ACC112 (cell line): Measurements from ENCODE around the gene TRIO.

Experiments
- H2AFZ ChIP-seq: fragments of 200-600 bp; sonication (generic); one replicate; pipeline ENCODE4 v1.6.0; 2017; ENCODE audit warnings: antibody characterized with exemption, low read length; ENCODE audit not compliant: unreplicated experiment
- H3K27ac ChIP-seq: fragments of 200-600 bp; sonication (generic); 2 replicates; pipeline ENCODE4 v1.5.1; 2014; ENCODE audit warnings: low read depth, mild to moderate bottlenecking, antibody characterized with exemption, low read length, moderate library complexity
- H3K27me3 ChIP-seq: fragments of 200-600 bp; sonication (generic); 2 replicates; pipeline ENCODE4 v1.6.1; 2014; ENCODE audit warnings: mild to moderate bottlenecking, antibody characterized with exemption, low read length, moderate library complexity, mixed read lengths; ENCODE audit not compliant: insufficient read depth
- H3K36me3 ChIP-seq: fragments of 200-600 bp; sonication (generic); 2 replicates; pipeline ENCODE4 v1.6.1; 2016; ENCODE audit warnings: mild to moderate bottlenecking, antibody characterized with exemption, low read length, moderate library complexity, mixed read lengths; ENCODE audit not compliant: insufficient read depth
- H3K4me1 ChIP-seq: fragments of 200-600 bp; sonication (generic); one replicate; pipeline ENCODE4 v1.6.1; 2016; ENCODE audit warnings: low read length, mixed read lengths; ENCODE audit not compliant: insufficient read depth, unreplicated experiment, control insufficient read depth
- H3K4me3 ChIP-seq: fragments of 200-600 bp; sonication (generic); 2 replicates; pipeline ENCODE4 v1.5.1; 2014; ENCODE audit warnings: mild to moderate bottlenecking, low read depth, low read length
- H3K79me2 ChIP-seq: fragments of 200-600 bp; sonication (generic); one replicate; pipeline ENCODE4 v1.6.0; 2016; ENCODE audit warnings: low read length; ENCODE audit not compliant: control insufficient read depth, unreplicated experiment, insufficient read depth

The TRIO gene

GRCh38 chr5:14256026-14256690, 113.0 kb downstream of the TRIO start:
- H3K27me3 ChIP-seq, result no peaks in the 10 kb centered on the region
- peaks cover 99% of the 10 kb centered on the region for H3K79me2 ChIP-seq
- H3K4me3 ChIP-seq, result no peak overlapping the region
- H2AFZ ChIP-seq, result no peak overlapping the region
- no peak overlapping the region for H3K27ac ChIP-seq
- H3K36me3 ChIP-seq, result peaks cover 38% of the 10 kb centered on the region
- peaks cover 52% of the 10 kb centered on the region for H3K4me1 ChIP-seq

- H3K27me3 ChIP-seq, result no peaks in the 10 kb centered on the region
These were observed 113.7 kb downstream of the TRIO start for GRCh38 chr5:14256756-14257393.

DNA sequence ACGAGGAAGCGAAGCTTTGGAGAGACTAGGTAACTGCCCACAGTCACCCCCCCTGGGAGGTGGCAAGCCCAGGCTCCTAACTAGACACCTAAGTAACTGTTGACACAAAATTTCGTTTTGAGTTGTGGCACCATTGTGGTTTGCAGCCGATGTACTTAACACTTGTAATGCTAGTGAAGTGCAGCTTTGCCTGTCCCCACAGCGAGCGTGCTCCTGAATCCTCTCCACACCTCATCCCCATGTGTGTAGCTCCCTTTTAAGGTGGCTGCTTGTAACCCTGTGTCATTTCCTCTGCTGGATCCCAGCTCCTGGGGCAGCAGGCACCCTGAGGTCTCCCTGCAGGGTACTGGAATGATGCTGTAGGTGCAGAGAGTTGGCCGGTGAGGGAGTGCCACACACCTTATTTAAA, 114.9 kb downstream of the TRIO start:
- peaks cover 99% of the 10 kb centered on the region for H3K79me2 ChIP-seq
- H2AFZ ChIP-seq, result no peak overlapping the region
- no peak overlapping the region for H3K27ac ChIP-seq
- peaks cover 60% of the 10 kb centered on the region for H3K4me1 ChIP-seq
- no peaks in the 10 kb centered on the region for H3K27me3 ChIP-seq
- H3K36me3 ChIP-seq, result peaks cover 36% of the 10 kb centered on the region
- H3K4me3 ChIP-seq, result no peak overlapping the region

More at GRCh38 chr5:14256756-14257393, 113.7 kb downstream of the TRIO start:
- Histone ChIP-seq H3K79me2 (peaks cover 99% of the 10 kb centered on the region), H3K27ac (no peak overlapping the region), H2AFZ (no peak overlapping the region), H3K36me3 (peaks cover 38% of the 10 kb centered on the region), H3K4me1 (peaks cover 48% of the 10 kb centered on the region), H3K4me3 (no peak overlapping the region)

DNA sequence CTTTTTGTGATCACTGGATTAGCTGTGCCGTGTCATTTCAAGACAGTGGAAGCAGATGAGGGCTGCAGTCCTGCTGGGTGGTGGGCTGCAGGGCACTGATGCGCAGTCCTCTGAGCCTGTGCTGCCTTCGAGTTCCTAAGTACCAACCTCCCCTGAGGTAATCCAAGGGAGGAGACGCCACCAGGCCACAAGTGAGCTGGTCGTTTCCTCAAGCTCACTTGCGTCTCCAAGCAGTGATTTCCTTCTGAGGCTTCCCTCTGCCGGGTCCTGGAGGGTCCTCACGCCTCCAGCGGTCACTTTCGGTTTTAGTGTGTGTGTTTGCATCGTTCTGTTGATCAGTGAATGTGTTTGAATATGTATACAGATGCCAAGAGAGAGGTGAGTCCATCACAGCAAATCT, 115.7 kb downstream of the TRIO start:
- Histone ChIP-seq H3K79me2 (peaks cover 99% of the 10 kb centered on the region), H3K36me3 (peaks cover 28% of the 10 kb centered on the region), H3K4me3 (no peak overlapping the region), H3K27me3 (no peaks in the 10 kb centered on the region), H3K4me1 (peaks cover 68% of the 10 kb centered on the region), H2AFZ (no peak overlapping the region), H3K27ac (0 out of 2 replicates have a peak overlapping the region, but pooled peaks have one; percentile 35)

- peaks cover 92% of the 10 kb centered on the region for H3K79me2 ChIP-seq
- H3K4me3 ChIP-seq, result no peak overlapping the region
- H2AFZ ChIP-seq, result no peak overlapping the region
- H3K27ac ChIP-seq, result peak overlapping the region; percentile 35
- peaks cover 15% of the 10 kb centered on the region for H3K36me3 ChIP-seq
- H3K4me1 ChIP-seq, result peaks cover 70% of the 10 kb centered on the region
- no peaks in the 10 kb centered on the region for H3K27me3 ChIP-seq
These were observed 117.5 kb downstream of the TRIO start for GRCh38 chr5:14260637-14261036.

GRCh38 chr5:14261235-14261634, 118.1 kb downstream of the TRIO start:
- peaks cover 9% of the 10 kb centered on the region; the same call in 1 of the 2 replicates for H3K36me3 ChIP-seq
- H3K27ac ChIP-seq, result peak overlapping the region; percentile 35; the same call in 1 of the 2 replicates
- peaks cover 72% of the 10 kb centered on the region for H3K4me1 ChIP-seq
- H3K27me3 ChIP-seq, result no peaks in the 10 kb centered on the region
- no peak overlapping the region for H2AFZ ChIP-seq
- H3K4me3 ChIP-seq, result no peak overlapping the region
- peaks cover 92% of the 10 kb centered on the region for H3K79me2 ChIP-seq

DNA sequence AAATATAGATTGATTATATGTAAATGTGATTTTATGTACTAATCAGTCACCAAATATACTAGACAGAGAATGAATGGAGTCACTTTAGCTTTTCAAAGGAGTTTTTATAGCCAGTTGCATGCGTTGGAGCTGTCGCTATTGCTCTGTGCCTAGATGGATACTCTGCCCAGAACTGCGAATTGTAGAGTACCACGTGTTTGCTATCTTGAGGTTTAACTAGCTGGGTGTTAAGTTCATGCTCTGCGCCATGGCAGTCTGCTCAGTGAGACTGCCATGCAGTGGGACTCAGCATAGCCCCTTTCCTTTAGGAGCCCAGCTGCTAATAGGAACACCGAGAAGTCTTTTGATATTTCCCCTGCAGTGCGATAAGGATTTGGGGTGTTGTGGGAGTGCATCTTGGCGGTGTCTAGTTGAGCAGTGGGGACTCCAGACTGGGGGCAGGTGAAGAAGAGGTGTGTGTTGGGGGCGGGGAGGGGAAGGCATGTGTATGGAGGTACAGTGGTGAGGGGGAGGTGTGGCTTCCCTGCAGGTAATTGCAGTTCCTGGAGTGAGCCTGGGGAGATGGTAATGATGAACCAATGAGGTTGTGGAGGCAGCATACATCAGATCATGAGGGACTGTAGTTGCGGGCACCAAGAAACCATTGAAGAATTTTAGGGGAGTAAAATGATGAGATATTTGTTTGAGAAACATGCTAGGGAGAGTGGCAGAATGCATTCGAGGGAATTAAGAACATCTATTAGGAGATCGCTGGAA, 118.9 kb downstream of the TRIO start:
- peaks cover 92% of the 10 kb centered on the region for H3K79me2 ChIP-seq
- H3K36me3 ChIP-seq, result 0 out of 2 replicates have a peak, but pooled peaks cover 1% of the 10 kb centered on the region
- H3K27ac ChIP-seq, result 0 out of 2 replicates have a peak overlapping the region, but pooled peaks have one; percentile 35
- peaks cover 72% of the 10 kb centered on the region for H3K4me1 ChIP-seq
- no peaks in the 10 kb centered on the region for H3K27me3 ChIP-seq
- no peak overlapping the region for H3K4me3 ChIP-seq
- no peak overlapping the region for H2AFZ ChIP-seq

DNA sequence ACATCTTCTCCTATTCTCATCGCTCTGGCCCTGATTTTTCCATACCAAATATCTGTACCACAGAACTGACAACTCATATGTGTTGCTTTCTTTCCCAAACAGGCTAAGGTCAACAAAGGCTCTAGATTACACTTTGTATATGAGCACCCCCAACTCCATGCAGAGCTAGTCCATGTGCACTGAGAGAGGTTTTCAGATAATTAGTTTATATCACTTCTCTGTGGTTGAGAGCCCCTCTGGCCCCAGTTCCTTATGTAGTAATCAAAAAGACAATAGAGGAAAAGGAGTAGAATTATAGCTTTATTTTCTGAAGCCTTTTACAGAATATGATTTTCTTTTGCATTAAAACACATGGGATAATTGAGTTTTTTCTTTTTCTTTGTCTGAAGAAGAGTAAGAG, 120.0 kb downstream of the TRIO start:
- H3K4me1 ChIP-seq, result peaks cover 76% of the 10 kb centered on the region

DNA sequence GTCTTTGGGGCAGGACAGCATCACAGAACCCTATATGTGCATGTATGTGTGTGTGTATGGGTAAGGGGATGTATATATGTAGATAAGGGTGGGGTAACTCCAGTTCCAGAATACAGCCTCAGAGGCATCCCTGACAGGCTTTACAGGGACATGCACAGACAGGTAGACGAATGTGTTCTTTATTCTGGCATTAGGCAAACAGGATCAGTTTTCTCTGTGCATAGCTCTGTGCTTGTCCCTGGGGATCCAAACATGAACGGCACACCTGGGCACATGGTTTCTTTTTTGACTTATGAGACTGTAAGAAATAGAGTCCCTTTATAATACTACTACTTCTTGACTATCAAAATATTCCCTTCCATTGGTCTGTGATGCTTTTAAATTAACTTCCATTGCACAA, 120.6 kb downstream of the TRIO start:
- H3K4me3 ChIP-seq, result no peak overlapping the region
- H3K27ac ChIP-seq, result peak overlapping the region; percentile 96
- peaks cover 92% of the 10 kb centered on the region for H3K79me2 ChIP-seq
- H3K27me3 ChIP-seq, result no peaks in the 10 kb centered on the region
- no peaks in the 10 kb centered on the region for H3K36me3 ChIP-seq
- peaks cover 76% of the 10 kb centered on the region for H3K4me1 ChIP-seq
- no peak overlapping the region for H2AFZ ChIP-seq

More for the DNA sequence above, 120.0 kb downstream of the TRIO start:
- peak overlapping the region; percentile 96 for H3K27ac ChIP-seq
- H2AFZ ChIP-seq, result no peak overlapping the region
- H3K36me3 ChIP-seq, result no peaks in the 10 kb centered on the region
- no peak overlapping the region for H3K4me3 ChIP-seq
- peaks cover 92% of the 10 kb centered on the region for H3K79me2 ChIP-seq
- H3K27me3 ChIP-seq, result no peaks in the 10 kb centered on the region

DNA sequence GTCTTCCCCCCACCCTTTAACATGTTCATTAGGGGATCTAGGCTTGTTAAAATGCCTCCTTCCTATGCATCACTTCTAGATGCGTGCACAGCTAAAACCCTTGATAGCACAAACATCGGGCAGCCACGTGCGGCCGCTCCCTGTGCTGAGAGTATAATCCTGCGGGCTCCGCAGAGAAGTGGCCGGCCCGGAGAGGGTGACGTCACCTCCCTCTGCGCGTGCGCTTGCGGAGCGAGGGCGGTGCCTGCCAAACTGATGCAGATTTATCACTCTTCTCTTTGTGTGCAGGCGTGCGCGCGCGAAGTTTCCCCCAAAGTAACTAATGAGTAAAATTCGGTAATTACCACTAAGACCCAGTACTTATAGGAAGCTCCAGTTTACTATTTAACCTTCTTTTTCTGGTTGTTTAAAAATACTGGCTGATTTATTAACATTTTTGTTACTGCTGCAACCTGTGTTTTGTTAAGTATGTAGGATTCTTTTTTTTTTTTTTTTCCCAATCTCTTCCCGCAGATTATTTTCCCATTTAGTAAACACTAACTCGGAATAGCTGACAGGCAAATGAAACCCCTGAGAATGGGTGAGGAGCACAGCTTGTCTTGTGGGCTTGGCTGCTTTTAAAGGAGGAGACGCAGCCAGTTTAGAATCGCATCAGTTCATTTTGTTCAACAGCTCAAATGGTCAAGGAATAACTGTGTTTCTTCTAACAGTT, 121.6 kb downstream of the TRIO start:
- Histone ChIP-seq H3K27ac (peak overlapping the region; percentile 96), H3K4me3 (peak overlapping the region; percentile 65), H3K36me3 (no peaks in the 10 kb centered on the region)

More for the DNA sequence above, 121.6 kb downstream of the TRIO start:
- H2AFZ ChIP-seq, result no peak overlapping the region
- H3K27me3 ChIP-seq, result no peaks in the 10 kb centered on the region
- H3K4me1 ChIP-seq, result peaks cover 76% of the 10 kb centered on the region
- peaks cover 92% of the 10 kb centered on the region for H3K79me2 ChIP-seq
